ENCODE data around the gene SPATA3.

SPATA3 gene

GRCh38 chr2:231049286-231050017 lies 53.5 kb downstream of the SPATA3 start:
- no peaks in the 10 kb centered on the region for H3K9me3 Mint-ChIP-seq
- no peaks in the 10 kb centered on the region for H3K36me3 Mint-ChIP-seq
- no peak for DNase-seq
- H3K4me1 Mint-ChIP-seq: peaks cover 12 to 17% of the 10 kb centered on the region in 2 donors
- ATAC-seq (replicated peaks): no peak
- H3K27me3 Mint-ChIP-seq: peaks cover 15 to 31% of the 10 kb centered on the region in 2 donors
- no peak overlapping the region for H3K27ac Mint-ChIP-seq
- H3K4me3 Mint-ChIP-seq: no peak overlapping the region

DNA sequence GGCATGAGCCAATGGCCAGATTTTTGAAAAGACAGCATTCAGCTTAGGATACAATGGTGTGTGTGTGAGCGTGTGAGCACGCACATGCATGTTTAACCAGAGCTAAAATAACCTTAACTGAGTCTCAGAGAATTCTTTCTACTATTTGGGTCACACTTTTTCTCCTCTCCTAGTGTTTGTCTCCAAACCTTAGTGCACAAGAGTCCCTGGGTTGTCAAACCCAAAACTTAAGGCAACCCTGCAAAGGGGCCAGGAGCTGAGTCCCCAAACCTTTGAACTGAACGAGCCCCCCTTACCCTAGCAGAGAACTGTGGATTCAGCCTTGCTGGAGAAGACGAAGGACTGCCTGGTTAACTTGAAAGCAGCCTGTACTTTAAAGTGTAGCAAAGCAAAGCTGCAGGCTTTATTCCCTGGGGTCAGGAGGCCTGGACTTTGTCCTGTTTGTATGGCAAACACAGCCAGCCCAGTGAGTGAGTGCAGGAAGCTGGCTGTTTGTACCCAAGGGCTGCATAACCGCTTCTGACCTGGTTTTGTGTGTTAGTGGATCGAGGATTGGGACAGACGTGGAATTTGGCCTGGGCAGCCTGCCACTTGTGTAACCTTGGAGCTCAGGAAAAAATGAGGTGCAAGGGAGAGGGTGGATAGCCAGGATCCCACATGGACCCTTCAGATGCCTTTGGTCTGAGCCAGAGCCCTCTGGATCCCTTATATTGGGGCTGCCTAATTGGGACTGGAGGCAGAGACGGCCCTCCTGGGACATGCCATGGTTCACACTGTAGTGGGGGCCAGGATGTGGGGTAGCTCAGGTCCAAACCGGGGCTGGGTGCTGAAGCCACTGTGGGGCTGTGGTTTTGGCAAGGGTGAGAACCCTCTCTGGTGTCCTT lies 54.3 kb downstream of the SPATA3 start:
- Mint-ChIP-seq H3K4me1 (peaks cover 12 to 17% of the 10 kb centered on the region in 2 donors), H3K27ac (no peak overlapping the region), H3K27me3 (peaks cover 15 to 31% of the 10 kb centered on the region in 2 donors), H3K9me3 (no peaks in the 10 kb centered on the region), H3K36me3 (no peaks in the 10 kb centered on the region), H3K4me3 (no peak overlapping the region)
- ATAC-seq (replicated peaks) (no peak), DNase-seq (no peak)

DNA sequence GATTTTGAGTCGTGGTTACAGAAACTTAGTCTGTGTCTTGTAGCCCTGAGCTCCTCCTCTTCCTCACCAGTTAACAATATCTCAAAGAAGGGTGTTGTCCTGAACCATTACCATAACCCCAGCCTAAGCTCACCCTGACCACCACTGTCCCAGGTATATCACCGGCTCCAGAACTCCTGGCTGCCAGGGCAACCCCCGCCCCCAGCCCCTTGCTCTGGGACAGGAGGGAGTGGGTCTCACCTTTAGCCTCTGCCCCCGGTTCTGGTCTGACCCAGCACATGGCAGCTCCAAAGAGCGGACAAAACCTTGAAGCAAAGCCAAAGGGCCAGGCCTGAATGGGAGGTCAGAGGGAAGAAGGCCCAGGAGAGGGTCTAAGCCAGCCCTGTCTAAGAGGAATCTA lies 55.2 kb downstream of the SPATA3 start:
- no peak overlapping the region for H3K4me3 Mint-ChIP-seq
- H3K9me3 Mint-ChIP-seq: no peaks in the 10 kb centered on the region
- peaks cover 15 to 31% of the 10 kb centered on the region in 2 donors for H3K27me3 Mint-ChIP-seq
- ATAC-seq (replicated peaks) (no peak), DNase-seq (no peak)
- H3K36me3 Mint-ChIP-seq: no peaks in the 10 kb centered on the region
- peaks cover 12 to 17% of the 10 kb centered on the region in 2 donors for H3K4me1 Mint-ChIP-seq
- no peak overlapping the region for H3K27ac Mint-ChIP-seq

GRCh38 chr2:231052494-231053451 lies 56.9 kb downstream of the SPATA3 start:
- Mint-ChIP-seq H3K4me3 (peak overlapping the region; percentile 92), H3K4me1 (peaks cover 14 to 20% of the 10 kb centered on the region in 2 donors), H3K9me3 (no peaks in the 10 kb centered on the region), H3K27me3 (peaks cover 15 to 23% of the 10 kb centered on the region in 2 donors), H3K27ac (peak overlapping the region; percentile 81), H3K36me3 (no peaks in the 10 kb centered on the region)
- peak; percentile 77 for DNase-seq
- ATAC-seq (replicated peaks): peak; percentile 79 to 85

GRCh38 chr2:231053846-231054245 lies 57.9 kb downstream of the SPATA3 start:
- H3K27me3 Mint-ChIP-seq: peaks cover 15 to 23% of the 10 kb centered on the region in 2 donors
- peaks cover 3 to 4% of the 10 kb centered on the region in 2 donors for H3K36me3 Mint-ChIP-seq
- DNase-seq (no peak), ATAC-seq (replicated peaks) (no peak)
- no peak overlapping the region for H3K27ac Mint-ChIP-seq
- H3K4me1 Mint-ChIP-seq: peaks cover 21 to 31% of the 10 kb centered on the region in 2 donors
- H3K4me3 Mint-ChIP-seq: no peak overlapping the region
- H3K9me3 Mint-ChIP-seq: no peaks in the 10 kb centered on the region

DNA sequence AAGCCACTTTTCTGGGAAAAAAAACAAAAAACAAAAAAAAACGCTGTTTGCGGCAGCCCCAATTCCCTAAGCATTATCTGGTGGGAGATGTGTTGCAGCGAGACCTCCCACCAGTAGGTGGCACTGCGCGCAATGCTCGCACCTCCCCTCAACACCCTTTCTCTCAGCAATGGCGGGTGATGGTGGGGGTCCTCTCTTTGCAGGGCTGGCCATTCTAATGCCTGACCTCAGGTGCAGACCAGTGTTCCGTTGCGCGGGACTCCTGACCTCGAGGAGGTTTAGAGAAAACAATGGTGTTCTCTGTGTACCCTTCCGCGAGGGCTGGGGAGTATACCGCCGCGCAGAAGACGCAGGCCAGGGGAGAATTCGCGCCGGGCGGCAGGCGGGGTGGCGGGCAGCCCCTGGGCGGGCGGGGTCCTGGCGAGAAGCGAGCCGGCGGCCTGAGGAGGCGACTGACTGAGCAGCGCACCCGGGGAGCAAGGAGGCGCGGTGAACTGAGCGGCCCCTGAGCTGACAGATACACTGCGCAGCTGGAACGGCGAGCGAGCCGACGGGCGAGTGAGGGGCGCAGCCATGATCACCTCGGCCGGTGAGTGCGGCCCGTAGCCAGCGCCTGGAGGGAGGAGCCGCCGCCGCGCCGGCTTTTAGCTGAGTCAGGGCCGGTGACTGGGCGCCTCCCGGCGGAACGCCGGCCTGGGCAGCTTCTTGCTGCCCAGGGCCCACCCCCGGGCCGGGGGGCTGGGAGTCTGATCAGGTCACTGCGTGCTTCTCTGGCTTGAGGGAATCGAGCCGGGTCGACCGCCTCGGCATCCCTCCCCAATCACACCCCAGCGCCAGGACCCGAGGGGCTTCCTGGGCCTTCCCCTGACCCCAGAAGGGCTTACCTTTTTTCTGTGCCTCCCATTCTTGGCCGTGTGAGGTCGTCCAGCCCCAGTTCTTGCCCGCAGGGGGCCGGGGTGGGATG lies 60.8 kb downstream of the SPATA3 start, which contains the start of gene PSMD1:
PSMD1 (plus strand) TSS at position 415 of the 964 bp plus-strand sequence; CDS start at position 574, 159 bp downstream.
- Mint-ChIP-seq H3K27ac (peak within 1 kb of the TSS; percentile 100), H3K9me3 (no peaks in the 10 kb centered on the region), H3K4me3 (peak within 1 kb of the TSS; percentile 92 to 99), H3K4me1 (peaks cover 28 to 50% of the 10 kb centered on the region in 2 donors), H3K27me3 (peaks cover 11 to 18% of the 10 kb centered on the region in 2 donors), H3K36me3 (peaks cover 12 to 13% of the 10 kb centered on the region in 2 donors)
- DNase-seq (peak; percentile 92), ATAC-seq (replicated peaks) (peak; percentile 85 to 90)

- no peak for ATAC-seq (replicated peaks)
- Mint-ChIP-seq H3K4me1 (peaks cover 24 to 51% of the 10 kb centered on the region in 2 donors), H3K9me3 (no peaks in the 10 kb centered on the region), H3K27ac (peak overlapping the region; percentile 100), H3K36me3 (peaks cover 15 to 16% of the 10 kb centered on the region in 2 donors), H3K27me3 (peaks cover 11 to 17% of the 10 kb centered on the region in 2 donors), H3K4me3 (peak overlapping the region; percentile 92 to 99)
- DNase-seq: no peak
Measured at GRCh38 chr2:231057590-231057989, 61.7 kb downstream of the SPATA3 start.
